Prostate gland (tissue), 2 donors: ENCODE measurements around the gene L3HYPDH. TPM values are rescaled to one million over a fixed set of nuclear protein-coding genes. Genes with fewer than 3 reads are reported as not detected.

Experiments used
- total RNA-seq, 2 donors: library from RNA; depleted of rRNA; stranded (reverse); fragments of >200 nt; gene quantifications; one replicate each; pipeline ENCODE4 v1.1.0, GENCODE V29; 2016

L3HYPDH gene
- total RNA-seq, 2 donors from 2014 or later = 34.6 to 50.3 TPM

Other genes starting within 250 kb of the L3HYPDH start
- gene GPR135, start 19.0 kb downstream of the L3HYPDH start, total RNA-seq = 10 to 100 TPM in 1 of 2 donors, 1 to 10 TPM in 1; 2.3 to 12.4 TPM
- gene JKAMP, start 109 bp upstream of the L3HYPDH start, total RNA-seq = 10 to 100 TPM; 73.9 to 86.0 TPM
- gene CCDC175, start 92.4 kb upstream of the L3HYPDH start, total RNA-seq = not detected